ENCODE measurements around the gene GNPTG. TPM values are rescaled to one million over a fixed set of nuclear protein-coding genes. Genes with fewer than 3 reads are reported as not detected.

Gene GNPTG
- polyA plus RNA-seq, 1 donor = 39.1 TPM

DNA sequence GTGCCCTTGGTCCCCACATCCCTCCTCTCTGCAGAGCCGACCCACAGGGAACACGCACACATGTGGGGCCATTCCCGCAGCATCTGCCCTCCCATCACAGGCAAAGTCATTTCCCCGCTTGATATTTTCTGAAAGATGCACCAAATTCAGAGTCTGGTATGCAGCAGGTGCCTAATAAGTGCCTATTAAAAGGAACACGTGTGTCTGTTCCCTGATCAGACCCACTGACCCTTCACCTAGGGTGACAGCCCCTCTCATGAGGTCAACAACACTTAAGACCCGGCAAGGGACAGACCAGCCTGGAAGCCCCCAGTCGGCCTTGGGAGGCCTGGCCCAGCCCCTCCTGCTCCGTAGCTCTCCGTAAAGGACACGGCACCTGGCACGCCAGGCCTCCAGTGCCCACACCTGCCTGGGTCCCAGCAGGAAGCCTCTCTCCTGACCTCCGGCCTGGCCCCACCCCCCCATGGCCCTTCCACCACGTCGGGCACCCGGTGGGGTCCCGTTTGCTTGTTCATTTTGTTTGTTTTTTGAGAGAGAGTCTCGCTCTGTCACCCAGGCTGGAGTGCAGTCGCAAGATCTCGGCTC lies 42.7 kb downstream of the GNPTG start:
- no peak for DNase-seq (ENCODE audit: low read depth)

DNA sequence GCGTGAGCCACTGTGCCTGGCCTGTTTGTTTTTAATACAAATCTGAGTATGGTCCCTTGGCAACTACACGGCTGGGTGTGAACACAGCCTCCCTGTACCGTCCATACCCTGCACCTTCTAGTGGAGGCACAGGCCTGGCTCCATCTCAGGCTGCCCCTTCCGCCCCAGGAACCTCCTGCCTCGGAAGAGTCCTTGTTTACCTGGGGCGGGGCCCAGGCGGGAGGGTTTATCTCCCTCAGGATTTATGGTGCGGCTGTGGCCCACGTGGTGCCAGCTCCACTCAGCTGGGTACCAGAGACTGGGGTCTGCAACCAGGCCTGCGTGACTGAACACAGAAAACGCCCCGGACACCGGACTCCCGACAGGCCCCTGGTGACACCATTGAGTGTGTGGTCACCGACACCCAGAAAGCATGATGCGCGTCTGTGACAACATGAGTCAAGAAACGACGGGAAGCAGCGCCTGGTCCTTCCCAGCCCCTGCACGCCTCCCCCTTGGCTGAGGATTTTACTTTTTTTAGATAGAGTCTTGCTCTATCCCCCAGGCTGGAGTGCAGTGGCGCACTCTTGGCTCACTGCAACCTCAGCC lies 43.8 kb downstream of the GNPTG start:
- DNase-seq (ENCODE audit: low read depth) = no peak

DNA sequence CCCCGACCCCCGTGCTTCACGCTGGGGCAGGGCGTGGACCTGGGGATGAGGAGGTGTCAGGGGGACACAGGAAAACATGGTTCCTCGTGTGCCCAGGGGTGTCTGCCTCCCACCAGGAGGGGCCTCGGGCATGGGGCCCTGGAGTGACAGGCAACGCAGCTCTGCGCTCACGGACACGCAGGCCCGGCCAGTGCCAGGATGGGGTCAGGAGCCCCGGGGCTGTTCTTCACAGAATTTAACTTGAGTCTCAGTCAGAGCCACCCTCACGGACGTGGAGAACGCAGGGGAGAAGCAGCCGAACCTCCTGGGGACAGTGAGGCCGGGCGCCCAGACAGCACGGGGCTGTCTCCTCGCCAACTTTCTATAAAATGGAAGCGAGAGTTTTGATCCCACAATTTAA lies 46.0 kb downstream of the GNPTG start:
- no peak for DNase-seq (ENCODE audit: low read depth)

DNA sequence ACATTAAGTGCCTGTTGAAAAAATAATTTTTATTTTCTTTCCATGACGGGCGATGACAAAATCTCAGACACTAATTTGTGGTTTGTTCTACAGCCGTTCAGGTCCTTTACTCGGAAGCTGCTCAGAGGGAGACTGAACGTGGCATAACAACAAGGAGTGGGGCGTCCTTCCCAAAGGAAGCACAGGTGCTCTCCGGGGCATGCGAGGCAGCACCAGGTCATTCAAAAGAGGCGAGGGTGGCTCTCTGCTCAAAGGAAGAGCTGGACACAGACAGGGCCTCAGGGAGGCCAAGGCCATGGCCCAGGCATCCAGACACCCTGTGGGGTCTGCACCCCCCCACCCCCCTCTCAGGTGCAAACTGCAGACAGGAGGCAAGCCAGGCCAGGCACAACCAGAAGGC lies 46.6 kb downstream of the GNPTG start:
- DNase-seq (ENCODE audit: low read depth) = no peak

DNA sequence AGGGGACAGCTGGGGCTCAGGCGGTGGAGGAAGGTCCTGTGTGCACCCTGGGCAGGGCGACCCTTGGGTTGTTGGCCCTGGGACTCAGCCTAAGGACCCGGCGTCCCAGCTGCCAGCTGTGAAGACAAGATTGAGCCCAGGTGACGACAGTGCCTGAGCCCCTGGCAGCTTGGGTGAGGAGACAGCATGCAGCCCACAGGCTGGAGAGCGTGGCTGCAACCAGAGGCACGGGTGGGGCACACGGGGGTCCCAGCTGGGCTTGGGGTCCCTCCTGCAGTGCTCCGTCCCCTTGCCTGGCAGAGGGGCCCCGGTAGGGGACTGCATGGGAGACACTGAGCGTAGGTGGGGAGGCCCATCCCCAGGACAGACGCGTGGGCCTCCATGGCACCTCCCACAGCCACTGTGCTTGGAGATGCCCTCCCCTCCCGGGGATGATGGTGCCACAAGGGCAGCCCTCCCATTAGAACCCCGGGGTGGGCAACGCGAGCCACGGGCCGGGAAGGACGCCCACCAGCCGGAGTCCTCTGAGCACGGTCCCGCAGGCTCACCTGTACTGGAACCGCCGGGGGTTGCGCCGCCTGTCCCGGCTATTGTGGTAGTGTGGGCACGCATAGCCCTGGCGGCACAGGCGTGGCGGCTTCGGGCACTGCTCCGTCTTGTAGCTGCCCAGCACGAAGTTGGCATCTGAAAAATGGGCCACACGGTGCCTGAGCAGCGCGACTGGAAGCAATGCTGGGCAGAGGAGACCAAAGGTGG lies 47.3 kb downstream of the GNPTG start:
- DNase-seq (ENCODE audit: low read depth) = no peak

DNA sequence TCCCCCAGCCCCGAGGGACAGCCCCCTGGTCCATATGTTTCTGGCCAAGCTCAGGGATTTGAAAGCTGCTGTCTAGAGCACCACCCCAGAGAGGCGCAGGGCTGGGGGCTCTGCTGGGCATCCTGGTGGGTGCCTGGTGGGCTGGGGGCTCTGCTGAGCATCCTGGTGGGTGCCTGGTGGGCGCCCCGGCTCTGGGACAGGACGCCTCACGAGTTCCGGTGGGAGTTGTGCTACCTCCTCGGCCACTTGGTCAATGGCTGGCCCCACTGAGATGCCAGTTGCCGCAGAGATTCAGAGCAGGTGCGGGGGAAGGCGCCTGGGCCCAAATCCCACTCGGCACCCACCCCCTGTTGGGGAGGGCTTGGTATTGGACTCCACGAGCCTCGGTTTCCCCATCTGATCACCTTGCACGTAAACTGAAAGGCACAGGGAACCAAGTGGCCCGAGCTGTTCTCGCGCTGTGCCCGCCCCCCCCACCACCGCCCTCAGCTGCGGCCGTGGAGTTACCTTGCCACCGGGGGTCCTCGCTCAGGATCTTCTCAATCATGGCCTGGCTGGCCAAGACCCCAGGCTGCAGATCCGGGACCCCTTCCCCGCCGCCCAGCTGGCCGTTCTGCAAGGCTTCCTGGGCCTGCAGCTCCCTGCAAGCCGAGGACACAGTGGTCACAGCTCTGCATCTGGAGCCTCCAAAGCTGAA lies 49.5 kb downstream of the GNPTG start:
- DNase-seq (ENCODE audit: low read depth) = no peak

DNA sequence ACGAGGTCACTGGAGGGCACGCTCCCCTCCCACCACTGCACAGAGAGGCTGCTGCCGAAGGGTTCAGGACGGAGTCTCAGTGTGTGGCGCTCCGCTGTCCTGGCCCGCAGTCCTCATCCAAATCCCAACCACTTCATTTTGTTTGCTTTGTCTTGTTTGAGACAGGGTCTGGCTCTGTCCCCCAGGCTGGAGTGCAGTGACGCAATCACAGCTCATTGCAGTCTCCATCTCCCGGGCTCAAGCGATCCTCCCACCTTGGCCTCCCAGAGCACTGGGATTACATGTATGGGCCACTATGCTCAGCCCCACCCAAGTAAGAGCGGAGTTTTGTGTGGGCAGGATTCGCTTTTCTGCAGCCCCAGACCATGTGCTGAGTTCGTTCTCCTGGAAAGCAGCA lies 50.0 kb downstream of the GNPTG start:
- no peak for DNase-seq (ENCODE audit: low read depth)

DNA sequence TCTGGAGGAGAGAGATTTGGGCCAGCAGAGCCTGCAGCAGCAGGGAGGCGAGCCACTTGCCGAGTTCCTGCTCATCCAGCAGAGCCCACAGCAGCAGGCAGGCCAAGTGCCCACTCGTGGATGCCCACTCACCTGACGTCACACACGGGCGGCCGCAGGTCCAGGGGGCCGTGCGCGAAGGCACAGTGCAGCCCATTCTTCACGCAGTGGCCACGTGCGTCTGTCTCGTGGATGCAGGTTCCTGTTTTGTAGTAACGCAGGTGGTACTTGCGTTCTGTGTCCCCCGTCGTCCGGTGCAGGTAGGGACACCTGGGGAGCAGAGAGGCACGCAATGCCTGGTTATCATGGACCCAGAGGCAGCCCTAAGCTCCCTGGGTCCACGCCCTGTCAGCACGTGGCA lies 51.3 kb downstream of the GNPTG start:
- DNase-seq (ENCODE audit: low read depth) = no peak

DNA sequence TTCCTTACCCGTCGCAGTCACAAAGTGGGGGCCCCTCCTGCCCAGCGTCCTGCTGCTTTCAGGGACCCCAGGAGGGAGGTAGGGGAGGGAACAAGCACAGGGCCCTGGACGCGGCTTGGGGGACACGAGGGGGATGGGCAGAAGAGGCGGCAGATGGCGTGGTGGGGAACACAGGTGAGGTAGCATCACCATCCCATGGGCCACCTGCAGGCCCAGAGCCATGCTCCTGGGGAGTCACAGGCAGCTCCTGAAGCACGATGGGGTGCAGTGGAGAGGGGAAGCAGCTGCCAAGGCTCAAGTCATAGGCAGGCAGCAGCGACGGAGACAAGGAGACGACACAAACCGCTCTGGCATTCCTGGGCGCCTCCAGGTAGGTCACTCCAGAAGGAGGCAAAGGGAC lies 52.0 kb downstream of the GNPTG start:
- DNase-seq (ENCODE audit: low read depth) = no peak

DNA sequence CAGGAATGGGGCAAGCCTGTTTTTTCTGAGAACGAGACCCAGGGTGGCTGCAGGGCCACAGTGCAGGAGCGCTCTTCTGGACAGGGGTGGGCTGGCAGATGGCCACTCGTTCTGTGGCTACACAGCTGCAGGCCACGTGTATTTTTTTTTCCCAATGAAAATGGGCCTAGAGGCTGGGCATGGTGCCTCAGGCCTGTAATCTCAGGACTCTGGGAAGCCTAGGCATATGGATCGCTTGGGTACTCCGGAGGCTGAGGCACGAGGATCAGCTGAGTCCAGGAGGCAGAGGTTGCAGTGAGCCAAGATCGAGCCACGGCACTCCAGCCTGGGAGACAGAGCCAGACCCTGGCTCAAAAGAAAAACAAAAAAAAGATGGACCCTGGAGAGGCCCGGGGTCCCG lies 56.0 kb downstream of the GNPTG start:
- no peak for DNase-seq (ENCODE audit: low read depth)

DNA sequence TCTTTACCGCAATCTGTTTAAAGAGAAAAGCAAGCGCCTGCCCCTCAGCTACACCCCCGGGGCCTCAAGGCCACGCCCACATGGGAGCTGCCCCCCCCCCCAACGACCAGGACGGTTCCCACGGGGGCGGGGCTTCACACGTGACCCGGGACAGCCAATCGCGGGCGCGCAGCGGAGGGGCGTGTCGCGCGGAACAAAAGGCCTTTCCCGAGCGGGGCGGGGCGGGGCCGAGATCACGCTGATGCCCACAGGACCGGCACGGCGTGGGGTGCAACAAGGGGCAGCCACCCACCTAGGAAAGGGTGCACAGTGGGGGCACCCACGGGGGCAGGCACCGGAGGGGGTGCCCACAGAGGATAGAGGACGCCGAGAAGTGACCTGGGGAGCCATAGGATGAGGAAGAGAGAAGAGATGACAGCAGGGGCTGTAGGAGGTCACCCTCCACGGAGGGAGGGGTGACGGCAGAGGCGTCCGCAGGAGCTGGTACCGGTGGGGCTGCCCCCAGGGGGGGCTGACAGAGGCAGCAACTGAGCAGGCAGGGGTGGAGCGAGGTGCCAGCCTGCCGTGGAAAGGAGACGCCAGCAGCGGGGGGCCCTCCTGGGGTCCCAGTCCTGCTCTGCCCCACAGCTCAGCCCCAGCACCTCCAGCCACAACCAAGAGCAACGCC lies 56.6 kb downstream of the GNPTG start:
- DNase-seq (ENCODE audit: low read depth) = no peak

DNA sequence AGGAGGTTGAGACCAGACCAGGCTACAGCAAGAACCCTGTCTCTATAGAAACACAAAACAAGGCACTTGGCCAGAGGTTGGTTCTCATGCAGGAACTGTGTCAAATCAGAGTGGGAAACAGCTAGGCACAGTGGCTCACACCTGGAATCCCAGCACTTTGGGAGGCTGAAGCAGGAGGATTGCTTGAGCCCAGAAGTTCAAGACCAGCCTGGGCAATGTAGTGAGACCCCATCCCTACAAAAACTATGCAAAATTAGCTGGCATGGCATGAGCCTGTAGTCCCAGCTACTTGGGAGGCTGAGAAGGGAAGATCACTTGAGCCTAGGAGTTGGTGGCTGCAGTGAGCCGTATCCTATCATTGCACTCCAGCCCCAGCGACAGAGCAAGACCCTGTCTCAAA lies 61.1 kb downstream of the GNPTG start:
- DNase-seq (ENCODE audit: low read depth) = no peak

Other genes starting within 250 kb of the GNPTG start
- 51.6 TPM for gene CACNA1H, start 198.8 kb upstream of the GNPTG start, polyA plus RNA-seq (ENCODE audit: insufficient read length)
- gene TPSG1, start 126.7 kb upstream of the GNPTG start, polyA plus RNA-seq (ENCODE audit: insufficient read length) = 1.4 TPM
- 2.6 TPM for gene TPSB2, start 121.7 kb upstream of the GNPTG start, polyA plus RNA-seq (ENCODE audit: insufficient read length)
- 1.2 TPM for gene TPSAB1, start 111.2 kb upstream of the GNPTG start, polyA plus RNA-seq (ENCODE audit: insufficient read length)
- 0.49 TPM for gene TPSD1, start 95.9 kb upstream of the GNPTG start, polyA plus RNA-seq (ENCODE audit: insufficient read length)
- 91.1 TPM for gene UBE2I, start 42.3 kb upstream of the GNPTG start, polyA plus RNA-seq (ENCODE audit: insufficient read length)
- gene BAIAP3, start 18.3 kb upstream of the GNPTG start, polyA plus RNA-seq (ENCODE audit: insufficient read length) = 0.65 TPM
- gene TSR3, start 53 bp upstream of the GNPTG start, polyA plus RNA-seq (ENCODE audit: insufficient read length) = 49.3 TPM
- 7.5 TPM for gene UNKL, start 62.8 kb downstream of the GNPTG start, polyA plus RNA-seq (ENCODE audit: insufficient read length)
- gene UQCC4, start 68.8 kb downstream of the GNPTG start, polyA plus RNA-seq (ENCODE audit: insufficient read length) = 11.5 TPM
- 0.20 TPM for gene PERCC1, start 79.1 kb downstream of the GNPTG start, polyA plus RNA-seq (ENCODE audit: insufficient read length)
- gene CCDC154, start 92.6 kb downstream of the GNPTG start, polyA plus RNA-seq (ENCODE audit: insufficient read length) = 2.3 TPM
- gene CLCN7, start 123.1 kb downstream of the GNPTG start, polyA plus RNA-seq (ENCODE audit: insufficient read length) = 33.0 TPM
- 0.53 TPM for gene PTX4, start 137.0 kb downstream of the GNPTG start, polyA plus RNA-seq (ENCODE audit: insufficient read length)
- 30.8 TPM for gene TELO2, start 141.4 kb downstream of the GNPTG start, polyA plus RNA-seq (ENCODE audit: insufficient read length)
- gene TMEM204, start 181.7 kb downstream of the GNPTG start, polyA plus RNA-seq (ENCODE audit: insufficient read length) = 12.3 TPM